OCI-LY7 (cell line): ENCODE measurements around the gene LRRC51.

ENCODE experiments used
- CTCF ChIP-seq: fragments of 200-600 bp; sonication (generic); conservative IDR thresholded peaks from 2 replicates; pipeline ENCODE4 v1.5.1; 2014; ENCODE audit warnings: mild to moderate bottlenecking, antibody characterized with exemption, low read length, moderate library complexity, mixed read lengths
- EZH2phosphoT487 ChIP-seq: fragments of 200-600 bp; sonication (generic); IDR thresholded peaks from 2 replicates; pipeline ENCODE4 v1.6.1; 2018; ENCODE audit warnings: low read depth, borderline replicate concordance, mild to moderate bottlenecking, mixed run types, antibody characterized with exemption, low read length, moderate library complexity, mixed read lengths

- TF ChIP-seq EZH2phosphoT487 (no peak), CTCF (no peak)
Measured at GRCh38 chr11:72041364-72042063, 39.1 kb upstream of the LRRC51 start.
